Endodermal cell (in vitro differentiated cells): ENCODE results near the gene CD320. TPM values are rescaled to one million over a fixed set of nuclear protein-coding genes. Genes with fewer than 3 reads are reported as not detected.
"Not testable (repeated sequence)": the region's sequence is repeated elsewhere in the genome, so short reads cannot be mapped to it uniquely, and the experiment has no call there.

Source experiments
- DNase-seq: peaks from one replicate; pipeline ENCODE4 v3.0.0-alpha.2; 2017
- H3K27ac ChIP-seq: 2 replicates; pipeline ENCODE4 v1.5.1; 2013; ENCODE audit warnings: mild to moderate bottlenecking, low read depth, low read length, moderate library complexity
- H3K27me3 ChIP-seq: 2 replicates; pipeline ENCODE4 v1.6.1; 2013; ENCODE audit warnings: mild to moderate bottlenecking, low read length, moderate library complexity; ENCODE audit not compliant: insufficient read depth, control insufficient read depth, poor library complexity, severe bottlenecking
- H3K36me3 ChIP-seq: 2 replicates; pipeline ENCODE4 v1.7.0; 2013; ENCODE audit warnings: mild to moderate bottlenecking, low read length, moderate library complexity; ENCODE audit not compliant: control insufficient read depth, insufficient read depth
- H3K4me1 ChIP-seq: one replicate; pipeline ENCODE4 v1.7.0; 2013; ENCODE audit warnings: low read length; ENCODE audit not compliant: control insufficient read depth, insufficient read depth
- H3K4me3 ChIP-seq: 2 replicates; pipeline ENCODE4 v1.5.1; 2013; ENCODE audit warnings: mild to moderate bottlenecking, low read length, moderate library complexity
- H3K9ac ChIP-seq: 2 replicates; pipeline ENCODE4 v1.6.1; 2013; ENCODE audit warnings: mild to moderate bottlenecking, low read length, moderate library complexity; ENCODE audit not compliant: poor library complexity, severe bottlenecking; ENCODE audit errors: extremely low read depth
- H3K9me3 ChIP-seq: 2 replicates; pipeline ENCODE4 v1.6.1; 2013; ENCODE audit warnings: mild to moderate bottlenecking, low read length, moderate library complexity; ENCODE audit not compliant: control insufficient read depth
- H3K27ac Mint-ChIP-seq: 2 replicates; pipeline ENCODE4 v1.8.0; 2020; ENCODE audit warnings: mixed read lengths
- H3K27me3 Mint-ChIP-seq: 2 replicates; pipeline ENCODE4 v1.8.0; 2021; ENCODE audit warnings: mild to moderate bottlenecking, mixed read lengths; ENCODE audit not compliant: insufficient read depth
- H3K36me3 Mint-ChIP-seq: 2 replicates; pipeline ENCODE4 v1.8.0; 2020; ENCODE audit warnings: low read depth, mixed read lengths
- H3K4me1 Mint-ChIP-seq: 2 replicates; pipeline ENCODE4 v1.8.0; 2020; ENCODE audit warnings: mixed read lengths
- H3K4me3 Mint-ChIP-seq: 2 replicates; pipeline ENCODE4 v1.8.0; 2020; ENCODE audit warnings: mild to moderate bottlenecking, moderate library complexity, mixed read lengths
- H3K9me3 Mint-ChIP-seq: 2 replicates; pipeline ENCODE4 v1.8.0; 2020; ENCODE audit warnings: mild to moderate bottlenecking, mixed read lengths
- WGBS, 2 experiments: methylation state at CpG; one replicate each; pipeline versions ENCODE4 v1.1.5 to v1.1.7; 2013; ENCODE audit warnings: missing lambda C conversion rate in 2 of 2, mixed read lengths in 1 of 2; ENCODE audit not compliant: insufficient coverage in 1 of 2, insufficient read length in 1 of 2; 5-methylcytosine and 5-hydroxymethylcytosine counted together
- total RNA-seq, 2 donors: library from RNA; stranded (reverse); fragmentation: NEBNext Ultra II Directional in 1 of 2; extraction: Animal tissue kit (Norgen Biotek cat#: 25700) in 1 of 2; gene quantifications; 2 replicates in 1 of 2; 3 replicates in 1 of 2; pipeline ENCODE4 v1.2.1, GENCODE V29; 2021
- TF ChIP-seq, protein P1 (sequence below): fragments of 200-600 bp; sonication (generic); conservative IDR thresholded peaks from 2 replicates; pipeline ENCODE4 v1.5.0; 2021; ENCODE audit warnings: antibody characterized with exemption, mild to moderate bottlenecking

Gene CD320
- total RNA-seq, 2 donors from 2014 or later: 63.4 to 72.7 TPM

GRCh38 chr19:8304841-8305621 lies 3.1 kb downstream of the CD320 start:
- TF ChIP-seq, protein P1, sequence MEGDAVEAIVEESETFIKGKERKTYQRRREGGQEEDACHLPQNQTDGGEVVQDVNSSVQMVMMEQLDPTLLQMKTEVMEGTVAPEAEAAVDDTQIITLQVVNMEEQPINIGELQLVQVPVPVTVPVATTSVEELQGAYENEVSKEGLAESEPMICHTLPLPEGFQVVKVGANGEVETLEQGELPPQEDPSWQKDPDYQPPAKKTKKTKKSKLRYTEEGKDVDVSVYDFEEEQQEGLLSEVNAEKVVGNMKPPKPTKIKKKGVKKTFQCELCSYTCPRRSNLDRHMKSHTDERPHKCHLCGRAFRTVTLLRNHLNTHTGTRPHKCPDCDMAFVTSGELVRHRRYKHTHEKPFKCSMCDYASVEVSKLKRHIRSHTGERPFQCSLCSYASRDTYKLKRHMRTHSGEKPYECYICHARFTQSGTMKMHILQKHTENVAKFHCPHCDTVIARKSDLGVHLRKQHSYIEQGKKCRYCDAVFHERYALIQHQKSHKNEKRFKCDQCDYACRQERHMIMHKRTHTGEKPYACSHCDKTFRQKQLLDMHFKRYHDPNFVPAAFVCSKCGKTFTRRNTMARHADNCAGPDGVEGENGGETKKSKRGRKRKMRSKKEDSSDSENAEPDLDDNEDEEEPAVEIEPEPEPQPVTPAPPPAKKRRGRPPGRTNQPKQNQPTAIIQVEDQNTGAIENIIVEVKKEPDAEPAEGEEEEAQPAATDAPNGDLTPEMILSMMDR: no peak
- Histone ChIP-seq H3K4me1 (no peaks in the 10 kb centered on the region), H3K36me3 (peaks cover 18% of the 10 kb centered on the region), H3K4me3 (no peak overlapping the region), H3K9ac (no peak overlapping the region), H3K27me3 (no peaks in the 10 kb centered on the region), H3K27ac (no peak overlapping the region), H3K9me3 (no peaks in the 10 kb centered on the region)
- H3K4me3 Mint-ChIP-seq: no peak overlapping the region
- peaks cover 17% of the 10 kb centered on the region for H3K4me1 Mint-ChIP-seq
- H3K27me3 Mint-ChIP-seq: peaks cover 2% of the 10 kb centered on the region
- peaks cover 35% of the 10 kb centered on the region for H3K36me3 Mint-ChIP-seq
- no peaks in the 10 kb centered on the region for H3K9me3 Mint-ChIP-seq
- WGBS, 2 experiments: 77 to 88% methylated on average over 20 to 33 of the region's 33 CpGs
- DNase-seq: peak; percentile 95
- H3K27ac Mint-ChIP-seq: peak overlapping the region; percentile 55

DNA sequence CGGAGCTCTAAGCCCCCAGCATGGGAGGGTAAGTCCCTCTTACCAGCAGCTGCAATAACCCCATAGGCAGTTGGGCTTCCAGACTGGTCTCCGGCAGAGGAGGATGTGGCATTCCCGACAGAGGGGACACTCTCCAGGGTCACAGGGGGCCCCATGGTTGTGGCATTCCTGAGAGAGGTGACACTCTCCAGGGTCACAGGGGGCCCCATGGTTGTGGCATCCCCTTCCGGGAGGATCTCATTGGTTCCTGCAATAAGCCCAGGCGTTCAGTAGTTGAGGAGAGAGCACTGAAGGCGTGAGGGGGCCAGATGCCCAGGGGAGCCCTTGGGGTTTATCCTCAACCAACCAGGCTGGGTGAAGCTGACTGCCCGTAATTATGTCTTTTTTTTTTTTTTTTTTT lies 5.4 kb downstream of the CD320 start:
- 95 to 100% methylated on average over 1 to 7 of the region's 7 CpGs for WGBS, 2 experiments
- H3K9me3 Mint-ChIP-seq: no peaks in the 10 kb centered on the region
- H3K27me3 Mint-ChIP-seq: peaks cover under 1% of the 10 kb centered on the region
- Histone ChIP-seq H3K36me3 (peaks cover 8% of the 10 kb centered on the region), H3K27me3 (no peaks in the 10 kb centered on the region), H3K9me3 (no peaks in the 10 kb centered on the region), H3K9ac (no peak overlapping the region), H3K27ac (no peak overlapping the region), H3K4me3 (no peak overlapping the region), H3K4me1 (no peaks in the 10 kb centered on the region)
- no peak overlapping the region for H3K4me3 Mint-ChIP-seq
- DNase-seq: no peak
- H3K36me3 Mint-ChIP-seq: peaks cover 27% of the 10 kb centered on the region
- H3K4me1 Mint-ChIP-seq: peaks cover 7% of the 10 kb centered on the region
- no peak overlapping the region for H3K27ac Mint-ChIP-seq
- TF ChIP-seq, protein P1: no peak

DNA sequence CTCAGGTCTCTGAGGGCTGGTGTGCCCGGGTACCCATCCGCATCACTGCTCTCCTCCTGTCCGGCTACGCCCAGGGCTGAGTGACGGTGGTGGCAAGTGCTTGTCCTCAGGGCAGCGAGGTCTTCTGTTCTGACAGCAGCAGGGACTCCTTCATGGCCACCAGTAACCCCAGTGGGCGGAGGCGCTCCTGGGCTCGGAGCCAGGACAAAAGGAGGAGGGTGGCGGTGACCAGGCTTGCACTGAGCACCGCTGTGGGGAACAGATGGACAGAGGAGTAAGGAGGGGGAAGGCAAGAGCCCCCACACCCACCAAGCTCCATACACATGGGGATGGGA lies 5.8 kb downstream of the CD320 start:
- Histone ChIP-seq H3K4me1 (no peaks in the 10 kb centered on the region), H3K4me3 (no peak overlapping the region), H3K27ac (no peak overlapping the region), H3K9me3 (no peaks in the 10 kb centered on the region), H3K9ac (no peak overlapping the region), H3K36me3 (peaks cover 8% of the 10 kb centered on the region), H3K27me3 (no peaks in the 10 kb centered on the region)
- no peak for DNase-seq
- Mint-ChIP-seq H3K27ac (no peak overlapping the region), H3K36me3 (peaks cover 27% of the 10 kb centered on the region), H3K4me1 (peaks cover 5% of the 10 kb centered on the region), H3K9me3 (no peaks in the 10 kb centered on the region), H3K4me3 (no peak overlapping the region), H3K27me3 (no peaks in the 10 kb centered on the region)
- TF ChIP-seq, protein P1: no peak
- WGBS, 2 experiments: 95 to 96% methylated on average over 11 of the region's 11 CpGs

GRCh38 chr19:8291337-8291736 lies 16.8 kb downstream of the CD320 start:
- H3K4me3 ChIP-seq, H3K4me1 ChIP-seq, H3K4me3 Mint-ChIP-seq, H3K4me1 Mint-ChIP-seq, H3K27me3 ChIP-seq, H3K27ac ChIP-seq, H3K27me3 Mint-ChIP-seq, H3K9ac ChIP-seq, H3K27ac Mint-ChIP-seq, H3K36me3 ChIP-seq, H3K9me3 ChIP-seq, H3K9me3 Mint-ChIP-seq, DNase-seq, H3K36me3 Mint-ChIP-seq: not testable (repeated sequence)
- WGBS, 2 experiments: no CpG with 5 or more reads among the region's 9 CpGs

GRCh38 chr19:8276508-8276907 lies 31.6 kb downstream of the CD320 start:
- no CpG with 5 or more reads among the region's 9 CpGs for WGBS, 2 experiments
- H3K27me3 ChIP-seq, H3K36me3 Mint-ChIP-seq, DNase-seq, H3K36me3 ChIP-seq, H3K27ac ChIP-seq, H3K4me1 Mint-ChIP-seq, H3K9me3 ChIP-seq, H3K9me3 Mint-ChIP-seq, H3K27ac Mint-ChIP-seq, H3K4me3 Mint-ChIP-seq, H3K4me1 ChIP-seq, H3K27me3 Mint-ChIP-seq, H3K4me3 ChIP-seq, H3K9ac ChIP-seq: not testable (repeated sequence)
